OCI-LY7 (cell line): ENCODE data around the gene ETV3L.

Experiments
- CTCF ChIP-seq: fragments of 200-600 bp; sonication (generic); conservative IDR thresholded peaks from 2 replicates; pipeline ENCODE4 v1.5.1; 2014; ENCODE audit warnings: mild to moderate bottlenecking, antibody characterized with exemption, low read length, moderate library complexity, mixed read lengths
- EZH2phosphoT487 ChIP-seq: fragments of 200-600 bp; sonication (generic); IDR thresholded peaks from 2 replicates; pipeline ENCODE4 v1.6.1; 2018; ENCODE audit warnings: low read depth, borderline replicate concordance, mild to moderate bottlenecking, mixed run types, antibody characterized with exemption, low read length, moderate library complexity, mixed read lengths

DNA sequence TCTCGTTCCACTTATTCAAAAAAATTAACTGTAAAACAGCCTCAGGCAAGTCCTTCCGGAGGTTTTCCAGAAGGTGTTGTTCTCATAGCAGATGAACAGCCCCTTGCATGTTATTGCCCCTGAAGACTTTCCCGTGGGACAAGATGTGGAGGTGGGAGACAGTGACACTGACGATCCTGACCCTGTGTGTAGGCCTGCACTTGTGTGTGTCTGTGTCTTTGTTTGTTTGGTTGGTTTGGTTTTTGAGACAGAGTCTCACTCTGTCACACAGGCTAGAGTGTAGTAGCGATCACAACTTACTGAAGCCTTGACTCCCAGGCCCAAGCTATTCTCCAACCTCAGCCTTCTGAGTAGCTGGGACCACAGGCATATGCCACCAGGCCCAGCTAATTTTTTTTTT lies 12.6 kb downstream of the ETV3L start:
- TF ChIP-seq CTCF (no peak), EZH2phosphoT487 (no peak)
